HG02852 (cell line): ENCODE data around the gene PAK5.

Experiments used
- ATAC-seq: cut with Tn5 transposase; IDR thresholded peaks from one replicate; pipeline ENCODE4 v1.9.1; 2021; ENCODE audit warnings: mild to moderate bottlenecking, moderate library complexity; ENCODE audit not compliant: unreplicated experiment

PAK5 gene

GRCh38 chr20:9501473-9501872, 337.4 kb downstream of the PAK5 start:
- ATAC-seq = no peak

- peak; percentile 76 for ATAC-seq
These were observed 338.8 kb downstream of the PAK5 start for GRCh38 chr20:9500121-9500520.

- no peak for ATAC-seq
These were observed 339.6 kb downstream of the PAK5 start for GRCh38 chr20:9499126-9499899.

- ATAC-seq = no peak
These were observed 340.6 kb downstream of the PAK5 start for GRCh38 chr20:9498322-9498721.

GRCh38 chr20:9496155-9496554, 342.7 kb downstream of the PAK5 start:
- no peak for ATAC-seq

GRCh38 chr20:9495701-9496100, 343.2 kb downstream of the PAK5 start:
- no peak for ATAC-seq

- no peak for ATAC-seq
These were observed 345.1 kb downstream of the PAK5 start for GRCh38 chr20:9493803-9494202.

GRCh38 chr20:9492067-9492466, 346.8 kb downstream of the PAK5 start:
- no peak for ATAC-seq

GRCh38 chr20:9491324-9491723, 347.6 kb downstream of the PAK5 start:
- ATAC-seq = no peak

- no peak for ATAC-seq
These were observed 348.2 kb downstream of the PAK5 start for GRCh38 chr20:9490631-9491030.

GRCh38 chr20:9490161-9490560, 348.7 kb downstream of the PAK5 start:
- ATAC-seq = no peak

- no peak for ATAC-seq
These were observed 350.8 kb downstream of the PAK5 start for GRCh38 chr20:9488063-9488462.
